Kidney (tissue), 14 donors: Measurements from ENCODE around the gene EVI5. TPM values are rescaled to one million over a fixed set of nuclear protein-coding genes. Genes with fewer than 3 reads are reported as not detected.
A peak's percentile ranks its signal among the peaks of the same experiment; 100 is the strongest.

ENCODE experiments used
- DNase-seq, 5 donors: peaks; one replicate each; pipeline ENCODE4 v3.0.0-alpha.2; 2013 to 2020
- FAIRE-seq: peaks from 2 replicates; lab custom pipeline; 2012; peaks lifted over from hg19 to GRCh38; lab: Jason Lieb, UNC
- H3K27ac ChIP-seq, 2 donors: one replicate each; pipeline ENCODE4 v1.7.0; 2013; ENCODE audit warnings: low read depth in 2 of 2, low read length in 2 of 2, inconsistent platforms in 1 of 2
- H3K27me3 ChIP-seq: one replicate; pipeline ENCODE4 v1.7.1; 2013; ENCODE audit warnings: low read length, inconsistent platforms; ENCODE audit not compliant: control insufficient read depth, insufficient read depth
- H3K36me3 ChIP-seq, 3 donors: one replicate each; pipeline versions ENCODE4 v1.7.0 to v1.7.1; 2013; ENCODE audit warnings: low read length in 3 of 3, control low read depth in 1 of 3, inconsistent platforms in 1 of 3; ENCODE audit not compliant: insufficient read depth in 3 of 3, control insufficient read depth in 2 of 3
- H3K4me1 ChIP-seq, 3 donors: one replicate each; pipeline versions ENCODE4 v1.7.0 to v1.7.1; 2013; ENCODE audit warnings: low read length in 3 of 3, inconsistent platforms in 1 of 3, low read depth in 1 of 3; ENCODE audit not compliant: control insufficient read depth in 2 of 3, insufficient read depth in 2 of 3
- H3K4me3 ChIP-seq, 3 donors: one replicate each; pipeline versions ENCODE4 v1.7.0 to v1.8.1; 2013; ENCODE audit warnings: low read length in 3 of 3, control low read depth in 1 of 3, inconsistent platforms in 1 of 3
- H3K9ac ChIP-seq, 3 donors: one replicate each; pipeline versions ENCODE4 v1.7.0 to v1.7.1; 2013; ENCODE audit warnings: low read length in 3 of 3, control low read depth in 1 of 3, inconsistent platforms in 1 of 3
- H3K9me3 ChIP-seq, 3 donors: one replicate each; pipeline versions ENCODE4 v1.7.0 to v1.7.1; 2013; ENCODE audit warnings: low read length in 3 of 3, control low read depth in 1 of 3, inconsistent platforms in 1 of 3; ENCODE audit not compliant: control insufficient read depth in 2 of 3, insufficient read depth in 1 of 3
- intact Hi-C: fragments of 100-400 bp; cut with DNase I; formaldehyde crosslinking; loops from one replicate; pipeline ENCODE4 v1.11.1; 2022
- polyA plus RNA-seq: library from polyadenylated mRNA; stranded (reverse); fragments of 350-450 nt; fragmentation: Illumina TruSeq; extraction: RNeasy Lipid Tissue Mini Kit (QIAGEN cat#74804); gene quantifications from one replicate; pipeline ENCODE4 v1.2.3, GENCODE V29; 2014; ENCODE audit warnings: low read depth, low replicate concordance; ENCODE audit not compliant: insufficient read depth
- total RNA-seq: library from RNA; stranded (reverse); fragmentation: NEBNext Ultra II Directional; extraction: Animal tissue kit (Norgen Biotek cat#: 25700); gene quantifications from one replicate; pipeline ENCODE4 v1.2.1, GENCODE V29; 2021
- TF ChIP-seq, protein P1 (sequence below): IDR thresholded peaks from 3 replicates; pipeline ENCODE4 v1.5.1; 2012; ENCODE audit warnings: mild to moderate bottlenecking, moderate library complexity, borderline replicate concordance; ENCODE audit not compliant: insufficient read depth; ENCODE audit errors: extremely low read depth
- donor health status: control.
- donor health status: control.
- donor health status: control.
- donor health status: control.
- donor health status: control.
- donor health status: DM: yes; HTN: yes; CAD: no.
- donor health status: Normal renal cell carcinoma (clear cell type).

The EVI5 gene
- total and polyA plus RNA-seq, 2 donors from 2014 or later = 3.6 to 36.5 TPM

DNA sequence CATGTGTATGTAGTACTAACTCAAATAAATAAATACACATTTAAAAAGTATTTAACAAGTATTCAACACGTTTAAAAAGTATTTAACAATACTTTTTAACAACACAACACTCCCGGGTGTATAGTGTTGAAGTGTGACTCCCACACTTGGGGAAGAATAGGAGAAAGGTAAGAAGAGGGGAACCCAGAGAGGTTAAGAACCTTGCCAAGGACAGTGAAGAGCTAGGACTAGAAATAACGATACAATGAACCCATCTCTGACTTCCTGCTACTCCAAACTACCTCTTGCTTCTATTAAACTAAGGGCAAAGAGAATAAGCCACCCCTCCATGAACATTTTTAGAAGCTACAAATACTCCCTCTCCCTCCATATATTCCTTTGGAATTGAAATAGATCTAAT lies 296.5 kb downstream of the EVI5 start:
- TF ChIP-seq, protein P1, sequence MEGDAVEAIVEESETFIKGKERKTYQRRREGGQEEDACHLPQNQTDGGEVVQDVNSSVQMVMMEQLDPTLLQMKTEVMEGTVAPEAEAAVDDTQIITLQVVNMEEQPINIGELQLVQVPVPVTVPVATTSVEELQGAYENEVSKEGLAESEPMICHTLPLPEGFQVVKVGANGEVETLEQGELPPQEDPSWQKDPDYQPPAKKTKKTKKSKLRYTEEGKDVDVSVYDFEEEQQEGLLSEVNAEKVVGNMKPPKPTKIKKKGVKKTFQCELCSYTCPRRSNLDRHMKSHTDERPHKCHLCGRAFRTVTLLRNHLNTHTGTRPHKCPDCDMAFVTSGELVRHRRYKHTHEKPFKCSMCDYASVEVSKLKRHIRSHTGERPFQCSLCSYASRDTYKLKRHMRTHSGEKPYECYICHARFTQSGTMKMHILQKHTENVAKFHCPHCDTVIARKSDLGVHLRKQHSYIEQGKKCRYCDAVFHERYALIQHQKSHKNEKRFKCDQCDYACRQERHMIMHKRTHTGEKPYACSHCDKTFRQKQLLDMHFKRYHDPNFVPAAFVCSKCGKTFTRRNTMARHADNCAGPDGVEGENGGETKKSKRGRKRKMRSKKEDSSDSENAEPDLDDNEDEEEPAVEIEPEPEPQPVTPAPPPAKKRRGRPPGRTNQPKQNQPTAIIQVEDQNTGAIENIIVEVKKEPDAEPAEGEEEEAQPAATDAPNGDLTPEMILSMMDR = no peak
- no peaks in the 10 kb centered on the region for H3K36me3 ChIP-seq
- intact Hi-C loops = no loop called here
- H3K9ac ChIP-seq = no peak overlapping the region
- no peaks in the 10 kb centered on the region for H3K9me3 ChIP-seq
- H3K27me3 ChIP-seq = peaks cover 38% of the 10 kb centered on the region
- FAIRE-seq (no peak), DNase-seq (no peak)
- no peak overlapping the region for H3K27ac ChIP-seq
- no peak overlapping the region for H3K4me3 ChIP-seq
- H3K4me1 ChIP-seq = peaks cover 0 to 19% (median 0%) of the 10 kb centered on the region in 3 donors

DNA sequence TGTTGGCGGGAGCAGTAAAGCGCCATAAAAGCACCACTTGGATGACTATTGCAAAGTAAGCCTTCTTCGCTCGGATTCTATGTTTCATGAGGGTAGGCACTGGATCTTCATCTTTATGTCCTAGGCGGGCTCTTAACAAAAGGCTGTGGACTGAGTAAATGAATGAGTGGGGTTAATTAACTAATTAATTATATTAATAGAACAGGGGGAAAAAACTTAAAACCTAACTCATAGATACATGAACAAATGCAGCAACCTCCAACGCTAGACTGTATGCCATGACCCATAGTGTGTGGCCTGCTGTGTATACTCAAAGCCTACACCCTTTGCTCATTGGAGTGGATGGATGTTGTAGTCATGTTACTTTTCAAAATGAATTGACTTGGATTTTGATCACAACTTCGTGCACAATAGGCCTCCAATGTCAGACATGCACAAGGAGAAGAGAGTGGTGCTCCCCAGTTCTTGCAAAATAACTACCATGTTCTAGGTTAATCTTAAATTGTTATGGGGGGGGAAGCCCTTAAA lies 297.8 kb downstream of the EVI5 start:
- H3K4me1 ChIP-seq = peaks cover 0 to 30% (median 3%) of the 10 kb centered on the region in 3 donors
- H3K4me3 ChIP-seq = peak overlapping the region in 1 of 3 donors; percentile 41
- H3K27me3 ChIP-seq = peaks cover 50% of the 10 kb centered on the region
- H3K27ac ChIP-seq = no peak overlapping the region
- H3K36me3 ChIP-seq = no peaks in the 10 kb centered on the region
- no peak overlapping the region for H3K9ac ChIP-seq
- H3K9me3 ChIP-seq = no peaks in the 10 kb centered on the region
- DNase-seq (peak in 1 of 5 donors; percentile 4), FAIRE-seq (no peak)
- intact Hi-C loops = no loop called here
- TF ChIP-seq, protein P1 = no peak

DNA sequence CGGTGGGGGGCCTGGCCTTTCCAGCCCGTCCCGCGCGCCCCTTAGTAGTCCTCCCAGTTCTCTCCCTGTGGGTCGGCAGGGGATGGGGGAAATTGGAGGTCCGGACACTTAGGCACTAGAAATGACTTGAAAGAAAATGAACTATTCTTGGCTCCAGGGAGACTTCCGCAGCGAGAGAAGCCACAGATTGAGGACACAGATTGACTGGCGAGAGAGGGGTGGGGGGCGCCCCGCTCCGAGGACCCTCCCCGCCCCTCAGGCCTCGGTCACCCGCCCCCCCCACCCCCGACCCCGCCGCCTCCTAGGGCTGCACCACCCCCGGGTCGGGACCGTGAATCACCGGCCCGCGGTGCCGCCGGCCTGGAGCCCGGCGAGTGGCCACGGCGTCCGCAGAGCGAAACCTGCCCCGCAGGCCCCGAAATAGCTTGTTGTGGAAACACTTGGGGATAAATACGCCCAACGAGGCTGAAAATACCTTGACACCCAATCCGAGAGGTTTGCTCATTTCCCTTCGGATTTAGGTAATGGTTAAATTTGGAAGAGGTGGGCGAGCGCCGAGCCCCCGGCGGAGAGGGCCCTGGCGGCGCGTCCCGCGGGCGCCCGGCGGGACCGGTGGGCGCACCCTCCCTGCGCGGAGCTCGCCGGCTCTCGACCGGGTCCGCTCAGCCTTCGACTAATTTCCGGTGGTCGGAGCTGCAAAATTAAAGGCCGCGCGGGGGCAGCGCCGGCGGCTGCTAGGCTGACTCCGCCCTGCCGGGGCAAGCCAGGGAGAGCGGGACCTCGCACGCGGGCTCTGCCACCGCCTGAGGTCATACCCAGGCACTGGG lies 298.4 kb downstream of the EVI5 start, which contains the start of gene GFI1:
GFI1 (minus strand) TSS at position 675 of the 827 bp plus-strand sequence. CDS start 3,438 bp downstream, outside the sequence.
- Histone ChIP-seq H3K27ac (no peak within 1 kb of the TSS), H3K36me3 (no peaks in the 10 kb centered on the region), H3K4me1 (peaks cover 0 to 30% (median 10%) of the 10 kb centered on the region in 3 donors), H3K9me3 (no peaks in the 10 kb centered on the region), H3K9ac (no peak within 1 kb of the TSS), H3K27me3 (peaks cover 55% of the 10 kb centered on the region), H3K4me3 (peak within 1 kb of the TSS in 2 of 3 donors; percentile 45 to 56)
- TF ChIP-seq, protein P1 = no peak
- DNase-seq = peak; percentile 54 to 79 (median 68)
- no peak for FAIRE-seq
- intact Hi-C loops = no loop called here
